ENCODE measurements around the gene STK32B. TPM values are rescaled to one million over a fixed set of nuclear protein-coding genes. Genes with fewer than 3 reads are reported as not detected.

Gene STK32B
- total and polyA plus RNA-seq, 2 experiments from 2014 or later, result 0.71 to 2.3 TPM

DNA sequence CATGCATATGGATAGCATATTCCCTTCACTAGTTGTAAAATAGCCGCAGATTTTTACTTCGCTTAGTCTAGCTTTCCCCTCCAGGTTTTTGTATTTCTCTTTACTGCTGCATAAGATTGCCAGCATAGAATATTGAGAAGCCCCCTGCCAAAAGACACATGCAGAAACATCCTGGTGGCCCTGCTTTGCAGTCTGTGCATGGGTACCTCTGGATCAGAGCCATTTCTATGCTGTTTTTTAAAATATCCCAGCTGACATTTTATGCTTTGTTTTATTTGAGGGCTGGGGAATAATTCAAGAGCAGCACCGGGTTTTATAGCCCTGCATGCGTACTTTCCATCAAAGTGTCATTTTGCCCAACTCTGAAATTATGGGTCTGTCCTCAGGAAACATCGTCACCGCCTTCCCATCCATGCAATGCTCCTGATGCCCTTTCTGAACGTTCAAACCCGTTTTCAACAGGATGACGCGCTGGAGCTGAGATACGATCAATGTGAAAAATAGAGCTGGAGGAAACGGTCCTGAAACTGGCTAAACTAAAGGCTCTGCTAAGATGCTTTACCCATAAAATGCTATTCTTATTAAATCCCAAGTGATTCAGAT is 342.7 kb downstream of the STK32B start:
- DNase-seq (ENCODE audit: low spot score), result no peak
- no peak for ATAC-seq
- Mint-ChIP-seq H3K27ac (no peak overlapping the region), H3K9me3 (peaks cover 4% of the 10 kb centered on the region; the same call in 2 of the 3 replicates), H3K27me3 (ENCODE audit: insufficient read depth, low read depth, poor library complexity) (peaks cover 5% of the 10 kb centered on the region), H3K36me3 (ENCODE audit: low read depth) (no peaks in the 10 kb centered on the region), H3K4me1 (peaks cover 7% of the 10 kb centered on the region), H3K4me3 (no peak overlapping the region)
- H3K9me2 ChIP-seq (ENCODE audit: insufficient read depth), result no peaks in the 10 kb centered on the region
- H3K4me1 ChIP-seq (ENCODE audit: insufficient read depth), result no peaks in the 10 kb centered on the region
- H3K27me3 ChIP-seq (ENCODE audit: insufficient read depth), result no peaks in the 10 kb centered on the region
- no peaks in the 10 kb centered on the region for H4K20me1 ChIP-seq (replicated peaks; ENCODE audit: insufficient read depth)
- no peaks in the 10 kb centered on the region for H3K79me2 ChIP-seq (replicated peaks; ENCODE audit: insufficient read depth)
- no peaks in the 10 kb centered on the region for H3K36me3 ChIP-seq (ENCODE audit: insufficient read depth)
- no peak overlapping the region for H3K4me2 ChIP-seq
- H2AFZ ChIP-seq, result no peak overlapping the region
- no peak overlapping the region for H3K27ac ChIP-seq (ENCODE audit: low read depth)
- TF ChIP-seq STAT1 (IDR thresholded peaks at IDR 0.05; ENCODE audit: unreplicated experiment) (no peak), EZH2 (IDR thresholded peaks at IDR 0.05; ENCODE audit: low read depth, unreplicated experiment) (no peak), ZNF114 (CRISPR knock-in tag; IDR thresholded peaks at IDR 0.05) (no peak), JUNB (IDR thresholded peaks at IDR 0.05; ENCODE audit: unreplicated experiment) (no peak), NANOG (IDR thresholded peaks at IDR 0.05; ENCODE audit: borderline replicate concordance) (no peak), ZNF331 (CRISPR knock-in tag; IDR thresholded peaks at IDR 0.05; ENCODE audit: low read depth) (no peak), CREB1 (CRISPR knock-in tag; IDR thresholded peaks at IDR 0.05; ENCODE audit: low read depth) (no peak), EZH2phosphoT487 (IDR thresholded peaks at IDR 0.05; ENCODE audit: unreplicated experiment) (no peak), POLR2AphosphoS5 (IDR thresholded peaks at IDR 0.05; ENCODE audit: low read depth) (no peak)
- TF ChIP-seq, protein P1, sequence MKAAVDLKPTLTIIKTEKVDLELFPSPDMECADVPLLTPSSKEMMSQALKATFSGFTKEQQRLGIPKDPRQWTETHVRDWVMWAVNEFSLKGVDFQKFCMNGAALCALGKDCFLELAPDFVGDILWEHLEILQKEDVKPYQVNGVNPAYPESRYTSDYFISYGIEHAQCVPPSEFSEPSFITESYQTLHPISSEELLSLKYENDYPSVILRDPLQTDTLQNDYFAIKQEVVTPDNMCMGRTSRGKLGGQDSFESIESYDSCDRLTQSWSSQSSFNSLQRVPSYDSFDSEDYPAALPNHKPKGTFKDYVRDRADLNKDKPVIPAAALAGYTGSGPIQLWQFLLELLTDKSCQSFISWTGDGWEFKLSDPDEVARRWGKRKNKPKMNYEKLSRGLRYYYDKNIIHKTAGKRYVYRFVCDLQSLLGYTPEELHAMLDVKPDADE (IDR thresholded peaks at IDR 0.05), result no peak
- TF ChIP-seq, protein P2, sequence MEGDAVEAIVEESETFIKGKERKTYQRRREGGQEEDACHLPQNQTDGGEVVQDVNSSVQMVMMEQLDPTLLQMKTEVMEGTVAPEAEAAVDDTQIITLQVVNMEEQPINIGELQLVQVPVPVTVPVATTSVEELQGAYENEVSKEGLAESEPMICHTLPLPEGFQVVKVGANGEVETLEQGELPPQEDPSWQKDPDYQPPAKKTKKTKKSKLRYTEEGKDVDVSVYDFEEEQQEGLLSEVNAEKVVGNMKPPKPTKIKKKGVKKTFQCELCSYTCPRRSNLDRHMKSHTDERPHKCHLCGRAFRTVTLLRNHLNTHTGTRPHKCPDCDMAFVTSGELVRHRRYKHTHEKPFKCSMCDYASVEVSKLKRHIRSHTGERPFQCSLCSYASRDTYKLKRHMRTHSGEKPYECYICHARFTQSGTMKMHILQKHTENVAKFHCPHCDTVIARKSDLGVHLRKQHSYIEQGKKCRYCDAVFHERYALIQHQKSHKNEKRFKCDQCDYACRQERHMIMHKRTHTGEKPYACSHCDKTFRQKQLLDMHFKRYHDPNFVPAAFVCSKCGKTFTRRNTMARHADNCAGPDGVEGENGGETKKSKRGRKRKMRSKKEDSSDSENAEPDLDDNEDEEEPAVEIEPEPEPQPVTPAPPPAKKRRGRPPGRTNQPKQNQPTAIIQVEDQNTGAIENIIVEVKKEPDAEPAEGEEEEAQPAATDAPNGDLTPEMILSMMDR (conservative IDR thresholded peaks at IDR 0.05; ENCODE audit: low read depth in 2 of 2), result no peak
- TF ChIP-seq, protein P3, sequence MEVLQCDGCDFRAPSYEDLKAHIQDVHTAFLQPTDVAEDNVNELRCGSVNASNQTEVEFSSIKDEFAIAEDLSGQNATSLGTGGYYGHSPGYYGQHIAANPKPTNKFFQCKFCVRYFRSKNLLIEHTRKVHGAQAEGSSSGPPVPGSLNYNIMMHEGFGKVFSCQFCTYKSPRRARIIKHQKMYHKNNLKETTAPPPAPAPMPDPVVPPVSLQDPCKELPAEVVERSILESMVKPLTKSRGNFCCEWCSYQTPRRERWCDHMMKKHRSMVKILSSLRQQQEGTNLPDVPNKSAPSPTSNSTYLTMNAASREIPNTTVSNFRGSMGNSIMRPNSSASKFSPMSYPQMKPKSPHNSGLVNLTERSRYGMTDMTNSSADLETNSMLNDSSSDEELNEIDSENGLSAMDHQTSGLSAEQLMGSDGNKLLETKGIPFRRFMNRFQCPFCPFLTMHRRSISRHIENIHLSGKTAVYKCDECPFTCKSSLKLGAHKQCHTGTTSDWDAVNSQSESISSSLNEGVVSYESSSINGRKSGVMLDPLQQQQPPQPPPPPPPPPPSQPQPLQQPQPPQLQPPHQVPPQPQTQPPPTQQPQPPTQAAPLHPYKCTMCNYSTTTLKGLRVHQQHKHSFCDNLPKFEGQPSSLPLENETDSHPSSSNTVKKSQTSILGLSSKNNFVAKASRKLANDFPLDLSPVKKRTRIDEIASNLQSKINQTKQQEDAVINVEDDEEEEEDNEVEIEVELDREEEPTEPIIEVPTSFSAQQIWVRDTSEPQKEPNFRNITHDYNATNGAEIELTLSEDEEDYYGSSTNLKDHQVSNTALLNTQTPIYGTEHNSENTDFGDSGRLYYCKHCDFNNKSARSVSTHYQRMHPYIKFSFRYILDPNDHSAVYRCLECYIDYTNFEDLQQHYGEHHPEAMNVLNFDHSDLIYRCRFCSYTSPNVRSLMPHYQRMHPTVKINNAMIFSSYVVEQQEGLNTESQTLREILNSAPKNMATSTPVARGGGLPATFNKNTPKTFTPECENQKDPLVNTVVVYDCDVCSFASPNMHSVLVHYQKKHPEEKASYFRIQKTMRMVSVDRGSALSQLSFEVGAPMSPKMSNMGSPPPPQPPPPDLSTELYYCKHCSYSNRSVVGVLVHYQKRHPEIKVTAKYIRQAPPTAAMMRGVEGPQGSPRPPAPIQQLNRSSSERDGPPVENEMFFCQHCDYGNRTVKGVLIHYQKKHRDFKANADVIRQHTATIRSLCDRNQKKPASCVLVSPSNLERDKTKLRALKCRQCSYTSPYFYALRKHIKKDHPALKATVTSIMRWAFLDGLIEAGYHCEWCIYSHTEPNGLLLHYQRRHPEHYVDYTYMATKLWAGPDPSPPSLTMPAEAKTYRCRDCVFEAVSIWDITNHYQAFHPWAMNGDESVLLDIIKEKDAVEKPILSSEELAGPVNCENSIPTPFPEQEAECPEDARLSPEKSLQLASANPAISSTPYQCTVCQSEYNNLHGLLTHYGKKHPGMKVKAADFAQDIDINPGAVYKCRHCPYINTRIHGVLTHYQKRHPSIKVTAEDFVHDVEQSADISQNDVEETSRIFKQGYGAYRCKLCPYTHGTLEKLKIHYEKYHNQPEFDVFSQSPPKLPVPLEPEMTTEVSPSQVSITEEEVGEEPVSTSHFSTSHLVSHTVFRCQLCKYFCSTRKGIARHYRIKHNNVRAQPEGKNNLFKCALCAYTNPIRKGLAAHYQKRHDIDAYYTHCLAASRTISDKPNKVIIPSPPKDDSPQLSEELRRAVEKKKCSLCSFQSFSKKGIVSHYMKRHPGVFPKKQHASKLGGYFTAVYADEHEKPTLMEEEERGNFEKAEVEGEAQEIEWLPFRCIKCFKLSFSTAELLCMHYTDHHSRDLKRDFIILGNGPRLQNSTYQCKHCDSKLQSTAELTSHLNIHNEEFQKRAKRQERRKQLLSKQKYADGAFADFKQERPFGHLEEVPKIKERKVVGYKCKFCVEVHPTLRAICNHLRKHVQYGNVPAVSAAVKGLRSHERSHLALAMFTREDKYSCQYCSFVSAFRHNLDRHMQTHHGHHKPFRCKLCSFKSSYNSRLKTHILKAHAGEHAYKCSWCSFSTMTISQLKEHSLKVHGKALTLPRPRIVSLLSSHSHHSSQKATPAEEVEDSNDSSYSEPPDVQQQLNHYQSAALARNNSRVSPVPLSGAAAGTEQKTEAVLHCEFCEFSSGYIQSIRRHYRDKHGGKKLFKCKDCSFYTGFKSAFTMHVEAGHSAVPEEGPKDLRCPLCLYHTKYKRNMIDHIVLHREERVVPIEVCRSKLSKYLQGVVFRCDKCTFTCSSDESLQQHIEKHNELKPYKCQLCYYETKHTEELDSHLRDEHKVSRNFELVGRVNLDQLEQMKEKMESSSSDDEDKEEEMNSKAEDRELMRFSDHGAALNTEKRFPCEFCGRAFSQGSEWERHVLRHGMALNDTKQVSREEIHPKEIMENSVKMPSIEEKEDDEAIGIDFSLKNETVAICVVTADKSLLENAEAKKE (CRISPR knock-in tag; IDR thresholded peaks at IDR 0.05), result no peak
- TF ChIP-seq, protein P4, sequence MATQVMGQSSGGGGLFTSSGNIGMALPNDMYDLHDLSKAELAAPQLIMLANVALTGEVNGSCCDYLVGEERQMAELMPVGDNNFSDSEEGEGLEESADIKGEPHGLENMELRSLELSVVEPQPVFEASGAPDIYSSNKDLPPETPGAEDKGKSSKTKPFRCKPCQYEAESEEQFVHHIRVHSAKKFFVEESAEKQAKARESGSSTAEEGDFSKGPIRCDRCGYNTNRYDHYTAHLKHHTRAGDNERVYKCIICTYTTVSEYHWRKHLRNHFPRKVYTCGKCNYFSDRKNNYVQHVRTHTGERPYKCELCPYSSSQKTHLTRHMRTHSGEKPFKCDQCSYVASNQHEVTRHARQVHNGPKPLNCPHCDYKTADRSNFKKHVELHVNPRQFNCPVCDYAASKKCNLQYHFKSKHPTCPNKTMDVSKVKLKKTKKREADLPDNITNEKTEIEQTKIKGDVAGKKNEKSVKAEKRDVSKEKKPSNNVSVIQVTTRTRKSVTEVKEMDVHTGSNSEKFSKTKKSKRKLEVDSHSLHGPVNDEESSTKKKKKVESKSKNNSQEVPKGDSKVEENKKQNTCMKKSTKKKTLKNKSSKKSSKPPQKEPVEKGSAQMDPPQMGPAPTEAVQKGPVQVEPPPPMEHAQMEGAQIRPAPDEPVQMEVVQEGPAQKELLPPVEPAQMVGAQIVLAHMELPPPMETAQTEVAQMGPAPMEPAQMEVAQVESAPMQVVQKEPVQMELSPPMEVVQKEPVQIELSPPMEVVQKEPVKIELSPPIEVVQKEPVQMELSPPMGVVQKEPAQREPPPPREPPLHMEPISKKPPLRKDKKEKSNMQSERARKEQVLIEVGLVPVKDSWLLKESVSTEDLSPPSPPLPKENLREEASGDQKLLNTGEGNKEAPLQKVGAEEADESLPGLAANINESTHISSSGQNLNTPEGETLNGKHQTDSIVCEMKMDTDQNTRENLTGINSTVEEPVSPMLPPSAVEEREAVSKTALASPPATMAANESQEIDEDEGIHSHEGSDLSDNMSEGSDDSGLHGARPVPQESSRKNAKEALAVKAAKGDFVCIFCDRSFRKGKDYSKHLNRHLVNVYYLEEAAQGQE (IDR thresholded peaks at IDR 0.05; ENCODE audit: unreplicated experiment), result no peak
- no peaks in the 10 kb centered on the region for H3F3A ChIP-seq (replicated peaks; ENCODE audit: low read depth)
- no peak overlapping the region for H3K4me3 ChIP-seq
